Stimulated activated CD4-positive, alpha-beta T cell treated with anti-CD3 and anti-CD28 coated beads, TNF-alpha, amount 100 ng/mL, for 48 hours (primary cell): ENCODE data around the gene MTMR12.

Experiments
- DNase-seq, 3 donors: peaks; one replicate each; pipeline ENCODE4 v3.0.0-alpha.2; 2020; ENCODE audit warnings: low read depth in 3 of 3

MTMR12 gene, protein sequence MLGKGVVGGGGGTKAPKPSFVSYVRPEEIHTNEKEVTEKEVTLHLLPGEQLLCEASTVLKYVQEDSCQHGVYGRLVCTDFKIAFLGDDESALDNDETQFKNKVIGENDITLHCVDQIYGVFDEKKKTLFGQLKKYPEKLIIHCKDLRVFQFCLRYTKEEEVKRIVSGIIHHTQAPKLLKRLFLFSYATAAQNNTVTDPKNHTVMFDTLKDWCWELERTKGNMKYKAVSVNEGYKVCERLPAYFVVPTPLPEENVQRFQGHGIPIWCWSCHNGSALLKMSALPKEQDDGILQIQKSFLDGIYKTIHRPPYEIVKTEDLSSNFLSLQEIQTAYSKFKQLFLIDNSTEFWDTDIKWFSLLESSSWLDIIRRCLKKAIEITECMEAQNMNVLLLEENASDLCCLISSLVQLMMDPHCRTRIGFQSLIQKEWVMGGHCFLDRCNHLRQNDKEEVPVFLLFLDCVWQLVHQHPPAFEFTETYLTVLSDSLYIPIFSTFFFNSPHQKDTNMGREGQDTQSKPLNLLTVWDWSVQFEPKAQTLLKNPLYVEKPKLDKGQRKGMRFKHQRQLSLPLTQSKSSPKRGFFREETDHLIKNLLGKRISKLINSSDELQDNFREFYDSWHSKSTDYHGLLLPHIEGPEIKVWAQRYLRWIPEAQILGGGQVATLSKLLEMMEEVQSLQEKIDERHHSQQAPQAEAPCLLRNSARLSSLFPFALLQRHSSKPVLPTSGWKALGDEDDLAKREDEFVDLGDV

DNA sequence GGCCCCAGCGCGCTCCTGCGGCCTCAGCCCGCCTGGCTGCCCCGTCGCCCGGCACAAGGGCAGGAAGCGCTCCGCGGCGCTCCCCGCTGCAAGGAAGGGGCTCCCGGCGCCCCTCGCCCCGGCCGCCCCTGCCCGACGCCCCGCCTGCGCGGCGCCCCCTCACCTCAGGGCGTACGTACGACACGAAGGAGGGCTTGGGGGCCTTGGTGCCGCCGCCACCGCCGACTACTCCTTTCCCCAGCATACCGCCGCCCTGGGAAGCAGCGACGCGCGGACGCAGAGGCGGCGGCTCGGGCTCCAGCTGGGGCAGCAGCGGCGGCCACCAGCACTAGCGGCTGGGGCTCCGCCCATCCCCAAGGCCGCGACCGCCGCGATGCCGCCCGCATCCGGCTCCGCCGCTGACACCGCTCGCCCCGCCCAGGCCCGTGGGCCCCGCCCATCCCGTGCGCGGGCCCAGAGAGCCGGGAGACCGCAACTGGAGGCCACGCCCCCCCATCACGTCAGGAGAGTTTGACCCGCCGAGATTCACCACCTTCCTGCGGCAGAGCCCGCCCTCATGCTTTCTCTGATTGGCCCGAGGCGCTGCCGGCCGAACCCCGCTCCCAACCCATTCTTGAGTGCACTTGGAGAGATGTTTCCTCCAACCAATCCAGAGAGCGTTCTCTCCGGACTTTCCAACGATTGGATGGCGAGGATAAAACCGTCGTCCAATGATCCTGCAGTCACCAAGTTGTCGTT is at the start of gene MTMR12:
TSS of gene MTMR12 (minus strand) at position 345 of the 738 bp plus-strand sequence. CDS start at position 244, 101 bp downstream.
- peak; percentile 99 to 100 (median 99) for DNase-seq

GRCh38 chr5:32362527-32362926 is 49.8 kb upstream of the MTMR12 start:
- DNase-seq: no peak

GRCh38 chr5:32360906-32361305 is 48.2 kb upstream of the MTMR12 start:
- no peak for DNase-seq

DNA sequence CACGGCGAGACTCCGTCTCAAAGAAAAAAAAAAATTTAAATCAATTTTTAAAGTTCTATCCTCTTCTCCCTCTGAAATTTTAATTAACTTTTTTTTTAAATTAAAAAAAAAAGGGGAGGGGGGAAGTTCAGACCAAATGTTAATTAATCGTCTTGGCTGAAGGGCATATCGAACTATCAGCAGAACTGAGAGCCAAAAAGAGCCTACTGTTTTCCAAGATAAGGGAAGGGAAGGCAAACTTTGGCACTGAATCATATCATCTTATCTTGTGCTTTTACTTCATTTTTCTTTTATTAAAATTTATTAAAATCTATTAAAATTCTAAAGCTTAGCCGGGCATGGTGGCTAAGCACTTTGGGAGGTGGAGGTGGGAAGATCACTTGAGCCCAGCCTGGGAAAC is 45.9 kb upstream of the MTMR12 start:
- DNase-seq: no peak

- no peak for DNase-seq
Observed at GRCh38 chr5:32357658-32358057, 44.9 kb upstream of the MTMR12 start.

- DNase-seq: no peak
Observed at GRCh38 chr5:32355686-32356085, 42.9 kb upstream of the MTMR12 start.

DNA sequence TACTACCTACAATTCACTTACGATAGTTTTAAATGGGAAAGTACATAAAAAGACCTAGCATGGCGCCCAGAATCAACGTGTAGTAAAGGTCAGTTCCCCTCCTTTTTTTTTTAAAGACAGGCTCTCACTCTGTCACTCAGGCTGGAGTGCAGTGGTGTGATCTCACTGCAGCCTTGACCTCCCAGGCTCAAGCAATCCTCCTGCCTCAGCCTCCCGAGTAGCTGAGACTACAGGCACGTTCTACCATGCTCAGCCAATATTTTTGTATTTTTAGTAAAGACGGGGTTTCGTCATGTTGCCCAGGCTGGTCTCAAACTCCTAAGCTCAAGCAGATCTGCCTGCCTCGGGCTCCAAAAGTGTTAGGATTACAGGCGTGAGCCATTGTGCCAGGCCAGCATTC is 40.7 kb upstream of the MTMR12 start:
- DNase-seq: no peak

GRCh38 chr5:32352685-32353084 is 39.9 kb upstream of the MTMR12 start:
- DNase-seq: no peak

DNA sequence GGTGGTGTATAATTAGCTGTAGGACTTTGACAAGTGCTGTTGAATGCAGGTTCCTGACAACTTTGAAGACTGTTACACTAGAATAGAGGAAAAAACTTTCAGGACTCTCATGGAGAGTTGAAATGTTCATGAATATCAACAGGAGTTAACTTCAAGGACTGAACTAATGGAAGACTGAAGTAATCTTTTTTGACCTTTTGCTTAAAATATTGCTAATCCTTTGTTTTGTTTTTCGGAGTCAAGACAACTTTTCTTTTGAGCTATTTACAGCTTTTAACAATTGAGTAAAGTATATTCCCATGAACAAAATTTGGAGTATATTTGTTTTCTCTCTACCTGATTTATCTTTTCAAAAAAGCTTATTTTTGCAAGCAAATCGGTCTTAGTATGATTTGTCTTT is 34.1 kb upstream of the MTMR12 start:
- DNase-seq: no peak

GRCh38 chr5:32343058-32343672 is 30.4 kb upstream of the MTMR12 start:
- no peak for DNase-seq

DNA sequence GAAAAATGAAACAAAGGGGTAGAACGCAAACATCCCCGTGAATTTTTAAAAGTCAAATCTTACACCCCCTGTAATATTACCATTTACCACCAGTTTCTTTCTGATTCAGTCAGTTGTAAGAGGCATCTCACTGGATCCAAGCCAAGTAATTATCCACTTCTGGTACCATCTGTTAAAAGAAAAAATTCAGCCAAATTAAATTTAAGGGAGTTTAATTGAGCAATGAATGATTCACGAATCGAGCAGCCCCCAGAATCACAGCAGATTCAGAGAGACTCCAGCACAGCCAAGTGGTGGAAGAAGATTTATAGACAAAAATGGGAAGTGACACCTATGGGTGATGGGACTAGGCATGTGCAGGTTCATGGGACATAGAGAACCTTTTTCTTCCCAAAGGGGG is 29.9 kb upstream of the MTMR12 start:
- DNase-seq: no peak

GRCh38 chr5:32339878-32340277 is 27.1 kb upstream of the MTMR12 start:
- no peak for DNase-seq

GRCh38 chr5:32339198-32339597 is 26.5 kb upstream of the MTMR12 start:
- DNase-seq: no peak

GRCh38 chr5:32332966-32333365 is 20.2 kb upstream of the MTMR12 start:
- no peak for DNase-seq

- DNase-seq: no peak
Observed at GRCh38 chr5:32332361-32332760, 19.6 kb upstream of the MTMR12 start.

DNA sequence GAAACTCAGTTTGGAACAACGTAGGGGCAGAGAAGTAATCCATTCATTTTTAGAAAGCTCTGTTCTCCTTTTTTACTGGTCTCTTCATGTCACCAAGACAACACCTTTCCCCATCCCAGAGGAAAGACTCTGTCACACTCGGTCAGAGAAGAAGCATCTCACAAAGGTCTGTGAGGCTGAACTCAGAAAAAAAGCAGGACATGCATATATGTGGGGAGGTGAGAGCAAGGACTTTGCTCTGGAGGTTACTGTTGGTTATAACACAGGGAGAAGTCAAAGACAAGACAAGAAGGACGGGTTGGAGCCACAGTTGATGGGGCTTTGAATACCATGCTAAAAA is 19.2 kb upstream of the MTMR12 start:
- no peak for DNase-seq

- no peak for DNase-seq
Observed at GRCh38 chr5:32331217-32331934, 18.6 kb upstream of the MTMR12 start.

DNA sequence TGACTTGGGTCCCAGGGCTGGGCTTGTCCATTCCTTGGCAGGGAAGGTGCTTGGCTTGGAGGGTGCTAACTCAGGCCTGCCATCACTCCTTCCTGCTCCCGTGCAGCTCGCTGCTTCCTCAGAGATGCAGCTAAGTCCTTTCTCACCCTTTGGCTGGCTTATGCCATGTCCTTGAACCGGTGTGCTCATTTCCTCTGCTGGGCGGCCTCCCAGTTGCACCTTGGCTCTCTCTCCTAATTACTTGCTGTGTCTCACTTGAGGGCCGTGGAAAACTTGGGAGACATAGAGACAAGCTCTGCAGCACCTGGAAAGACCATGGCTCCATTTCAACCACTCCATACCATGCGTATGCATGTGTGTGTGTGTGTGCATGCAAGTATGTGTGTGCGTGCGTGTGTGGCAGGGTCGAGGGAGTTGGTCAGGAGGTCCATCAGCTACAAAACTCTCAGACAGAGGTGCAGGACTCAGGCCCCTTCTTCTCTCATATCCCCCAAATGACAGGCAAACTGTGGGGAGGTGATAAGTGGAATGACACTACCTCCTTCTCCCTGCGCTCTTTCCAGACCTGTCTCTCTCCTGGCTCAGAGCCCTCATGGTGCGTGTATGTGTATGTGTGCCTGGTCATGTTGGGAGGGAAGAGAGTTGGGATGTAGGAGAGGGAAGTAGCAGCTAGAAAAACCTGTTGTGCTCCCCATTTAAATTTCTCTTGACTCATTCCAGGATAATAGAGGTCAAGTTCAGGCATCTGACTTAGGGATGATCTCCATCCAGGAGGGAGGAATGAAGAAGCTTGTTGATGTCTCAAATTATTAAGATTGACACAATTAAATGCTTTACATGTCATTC is 17.6 kb upstream of the MTMR12 start:
- no peak for DNase-seq

- DNase-seq: peak; percentile 26 to 38 (median 33)
Observed at GRCh38 chr5:32329395-32329834, 16.7 kb upstream of the MTMR12 start.

- no peak for DNase-seq
Observed at GRCh38 chr5:32326216-32326772, 13.6 kb upstream of the MTMR12 start.
